SU-DHL-6 (cell line): ENCODE data around the gene HSF2BP.

Experiments used
- H2AFZ ChIP-seq: fragments of 200-600 bp; sonication (generic); 2 replicates; pipeline ENCODE4 v1.6.1; 2014; ENCODE audit warnings: low read depth, mild to moderate bottlenecking, moderate library complexity, mixed read lengths, antibody characterized with exemption, low read length; ENCODE audit not compliant: severe bottlenecking
- H3F3A ChIP-seq: fragments of 200-600 bp; shearing (Covaris generic); 2 replicates; pipeline ENCODE4 v1.6.0; 2016; ENCODE audit warnings: antibody characterized with exemption, mild to moderate bottlenecking; ENCODE audit not compliant: insufficient read depth
- H3K27ac ChIP-seq: fragments of 200-600 bp; sonication (generic); 2 replicates; pipeline ENCODE4 v1.5.1; 2016; ENCODE audit warnings: low read depth, mild to moderate bottlenecking, low read length, moderate library complexity, mixed read lengths
- H3K27me3 ChIP-seq: fragments of 200-600 bp; sonication (generic), shearing (Covaris generic); 2 replicates; pipeline ENCODE4 v1.6.0; 2014; ENCODE audit warnings: mild to moderate bottlenecking, low read length
- H3K36me3 ChIP-seq: fragments of 200-600 bp; sonication (generic); 2 replicates; pipeline ENCODE4 v1.6.1; 2014; ENCODE audit warnings: mild to moderate bottlenecking, low read length, mixed read lengths
- H3K4me2 ChIP-seq: fragments of 300-600, 200-600 bp; shearing (Covaris generic), sonication (generic); 2 replicates; pipeline ENCODE4 v1.6.0; 2014; ENCODE audit warnings: low read length, low read depth, mild to moderate bottlenecking; ENCODE audit not compliant: poor library complexity, severe bottlenecking
- H3K4me3 ChIP-seq: fragments of 200-600 bp; sonication (generic); 2 replicates; pipeline ENCODE4 v1.5.1; 2014; ENCODE audit warnings: antibody characterized with exemption, low read length, mild to moderate bottlenecking, mixed read lengths; ENCODE audit not compliant: insufficient read depth, poor library complexity, severe bottlenecking
- H3K79me2 ChIP-seq: fragments of 200-600 bp; sonication (generic); 2 replicates; pipeline ENCODE4 v1.6.1; 2014; ENCODE audit warnings: mild to moderate bottlenecking, low read length, moderate library complexity; ENCODE audit not compliant: insufficient read depth
- H3K9ac ChIP-seq: fragments of 200-600 bp; sonication (generic); 2 replicates; pipeline ENCODE4 v1.7.0; 2014; ENCODE audit warnings: mild to moderate bottlenecking, low read length
- H3K9me2 ChIP-seq: fragments of 200-600 bp; sonication (generic); replicated peaks from 2 replicates; pipeline ENCODE4 v1.6.1; 2014; ENCODE audit warnings: low read length; ENCODE audit not compliant: insufficient read depth
- H3K9me3 ChIP-seq: fragments of 200-600 bp; sonication (generic); 2 replicates; pipeline ENCODE4 v1.6.1; 2014; ENCODE audit warnings: low read length, mixed read lengths; ENCODE audit not compliant: insufficient read depth
- H4K20me1 ChIP-seq: fragments of 200-600 bp; sonication (generic); 2 replicates; pipeline ENCODE4 v1.6.1; 2014; ENCODE audit warnings: low read depth, mild to moderate bottlenecking, antibody characterized with exemption, low read length, moderate library complexity, mixed read lengths
- EZH2phosphoT487 ChIP-seq: fragments of 200-600 bp; sonication (generic), shearing (Covaris generic); conservative IDR thresholded peaks from 2 replicates; pipeline ENCODE4 v1.6.1; 2018; ENCODE audit warnings: mild to moderate bottlenecking, antibody characterized with exemption, low read length, moderate library complexity, mixed read lengths
- TF ChIP-seq, protein P1 (sequence below): fragments of 200-600 bp; sonication (generic); IDR thresholded peaks from one replicate; pipeline ENCODE4 v1.5.1; 2017; ENCODE audit warnings: antibody characterized with exemption, mild to moderate bottlenecking, low read length, moderate library complexity; ENCODE audit not compliant: insufficient read depth, poor library complexity, severe bottlenecking

HSF2BP gene

DNA sequence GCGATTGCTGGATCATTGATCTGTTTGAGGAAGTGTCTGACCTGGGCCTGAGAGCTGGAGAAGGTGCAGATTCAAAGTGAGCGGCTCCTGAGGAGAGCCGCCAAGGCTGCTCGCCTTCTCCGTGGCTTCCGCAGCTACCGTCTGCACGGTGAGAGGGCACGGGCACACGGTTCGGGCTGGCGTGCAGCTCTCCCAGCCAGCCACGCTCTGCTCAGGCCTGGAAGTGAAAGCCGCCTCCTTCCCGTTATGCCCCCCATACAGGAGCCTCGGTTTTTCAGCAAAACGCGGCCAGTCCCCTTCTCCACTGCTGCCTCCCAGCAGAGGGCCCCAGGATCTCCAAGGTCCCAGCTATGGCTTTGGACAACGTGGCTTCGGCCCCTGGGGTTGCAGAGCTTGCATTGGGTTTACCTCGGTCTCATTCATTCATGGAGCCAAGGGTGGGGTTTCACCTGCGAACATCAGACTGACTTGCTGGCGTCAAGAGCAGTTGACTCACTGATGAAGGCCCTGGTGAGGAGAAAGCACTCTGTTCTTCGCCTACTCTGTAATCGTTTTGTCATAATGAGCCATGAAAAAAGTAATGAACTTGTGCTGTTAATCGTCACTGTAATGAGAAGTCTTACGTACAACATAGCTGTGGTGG is 35.3 kb upstream of the HSF2BP start:
- TF ChIP-seq, protein P1, sequence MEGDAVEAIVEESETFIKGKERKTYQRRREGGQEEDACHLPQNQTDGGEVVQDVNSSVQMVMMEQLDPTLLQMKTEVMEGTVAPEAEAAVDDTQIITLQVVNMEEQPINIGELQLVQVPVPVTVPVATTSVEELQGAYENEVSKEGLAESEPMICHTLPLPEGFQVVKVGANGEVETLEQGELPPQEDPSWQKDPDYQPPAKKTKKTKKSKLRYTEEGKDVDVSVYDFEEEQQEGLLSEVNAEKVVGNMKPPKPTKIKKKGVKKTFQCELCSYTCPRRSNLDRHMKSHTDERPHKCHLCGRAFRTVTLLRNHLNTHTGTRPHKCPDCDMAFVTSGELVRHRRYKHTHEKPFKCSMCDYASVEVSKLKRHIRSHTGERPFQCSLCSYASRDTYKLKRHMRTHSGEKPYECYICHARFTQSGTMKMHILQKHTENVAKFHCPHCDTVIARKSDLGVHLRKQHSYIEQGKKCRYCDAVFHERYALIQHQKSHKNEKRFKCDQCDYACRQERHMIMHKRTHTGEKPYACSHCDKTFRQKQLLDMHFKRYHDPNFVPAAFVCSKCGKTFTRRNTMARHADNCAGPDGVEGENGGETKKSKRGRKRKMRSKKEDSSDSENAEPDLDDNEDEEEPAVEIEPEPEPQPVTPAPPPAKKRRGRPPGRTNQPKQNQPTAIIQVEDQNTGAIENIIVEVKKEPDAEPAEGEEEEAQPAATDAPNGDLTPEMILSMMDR: no peak
- no peak for TF ChIP-seq EZH2phosphoT487
- Histone ChIP-seq H2AFZ (no peak overlapping the region), H3K36me3 (0 out of 2 replicates have a peak, but pooled peaks cover 7% of the 10 kb centered on the region)

DNA sequence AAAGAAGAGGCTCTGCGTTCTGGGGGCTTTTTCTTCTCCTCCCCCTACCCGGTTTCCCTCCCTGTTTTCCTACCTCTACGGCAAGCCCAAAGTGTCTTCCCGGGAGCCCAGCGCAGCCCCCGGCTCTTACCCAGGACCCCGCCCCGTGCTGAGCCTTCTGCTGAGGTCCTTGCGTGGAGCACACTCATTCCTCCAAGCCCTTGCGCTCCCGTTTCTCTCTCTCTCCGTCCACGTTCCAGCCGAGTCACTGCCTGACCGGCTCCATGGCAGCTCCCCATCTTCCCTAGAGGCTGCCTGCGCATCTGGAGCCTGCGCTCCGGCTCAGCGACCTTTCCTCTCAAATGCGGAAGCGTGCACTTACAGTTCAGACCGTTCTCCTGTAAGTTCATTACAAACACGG is 34.7 kb upstream of the HSF2BP start:
- H3K4me3 ChIP-seq: no peak overlapping the region
- 0 out of 2 replicates have a peak, but pooled peaks cover 7% of the 10 kb centered on the region for H3K36me3 ChIP-seq
- no peak overlapping the region for H2AFZ ChIP-seq
- no peaks in the 10 kb centered on the region for H3K9me2 ChIP-seq
- H3F3A ChIP-seq: peaks cover 7% of the 10 kb centered on the region; the same call in 1 of the 2 replicates
- no peaks in the 10 kb centered on the region for H3K79me2 ChIP-seq
- no peak for TF ChIP-seq EZH2phosphoT487
- no peaks in the 10 kb centered on the region for H4K20me1 ChIP-seq
- no peak overlapping the region for H3K9ac ChIP-seq
- no peak overlapping the region for H3K27ac ChIP-seq
- no peaks in the 10 kb centered on the region for H3K9me3 ChIP-seq
- no peak overlapping the region for H3K4me2 ChIP-seq
- H3K27me3 ChIP-seq: no peaks in the 10 kb centered on the region

More for the DNA sequence above, 35.3 kb upstream of the HSF2BP start:
- Histone ChIP-seq H3K9ac (no peak overlapping the region), H3K27me3 (no peaks in the 10 kb centered on the region), H3K4me2 (no peak overlapping the region), H4K20me1 (no peaks in the 10 kb centered on the region), H3K9me3 (no peaks in the 10 kb centered on the region), H3F3A (peaks cover 7% of the 10 kb centered on the region; the same call in 1 of the 2 replicates), H3K4me3 (no peak overlapping the region), H3K9me2 (no peaks in the 10 kb centered on the region), H3K79me2 (no peaks in the 10 kb centered on the region), H3K27ac (no peak overlapping the region)

DNA sequence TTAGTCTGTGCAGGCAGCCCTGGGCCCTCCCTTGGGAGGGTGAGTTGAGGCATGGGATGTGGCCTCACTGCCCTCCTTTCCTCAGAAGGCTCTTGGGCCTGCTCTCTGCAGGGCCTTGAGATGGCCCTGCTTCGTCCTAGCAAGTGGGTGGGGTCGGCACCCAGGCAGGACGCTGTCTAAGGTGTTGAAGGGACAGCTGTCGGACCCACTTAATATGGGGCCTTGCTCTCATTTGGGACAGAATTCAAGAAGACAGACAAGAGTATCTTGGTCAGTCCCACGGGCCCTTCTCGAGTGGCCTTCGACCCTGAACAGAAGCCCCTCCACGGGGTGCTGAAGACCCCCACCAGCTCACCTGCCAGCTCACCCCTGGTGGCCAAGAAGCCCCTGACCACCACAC is 33.7 kb upstream of the HSF2BP start:
- H3K9me2 ChIP-seq: no peaks in the 10 kb centered on the region

More for the DNA sequence above, 33.7 kb upstream of the HSF2BP start:
- H3K4me3 ChIP-seq: no peak overlapping the region
- peaks cover 7% of the 10 kb centered on the region; the same call in 1 of the 2 replicates for H3F3A ChIP-seq
- no peak overlapping the region for H3K9ac ChIP-seq
- H3K27me3 ChIP-seq: no peaks in the 10 kb centered on the region
- H3K36me3 ChIP-seq: 0 out of 2 replicates have a peak, but pooled peaks cover 7% of the 10 kb centered on the region
- no peaks in the 10 kb centered on the region for H3K79me2 ChIP-seq
- no peak overlapping the region for H3K27ac ChIP-seq
- no peak overlapping the region for H3K4me2 ChIP-seq
- TF ChIP-seq EZH2phosphoT487: no peak
- TF ChIP-seq, protein P1: no peak
- H2AFZ ChIP-seq: no peak overlapping the region
- no peaks in the 10 kb centered on the region for H3K9me3 ChIP-seq
- no peaks in the 10 kb centered on the region for H4K20me1 ChIP-seq
